ENCODE measurements around the gene IFI27L2. TPM values are rescaled to one million over a fixed set of nuclear protein-coding genes. Genes with fewer than 3 reads are reported as not detected.

IFI27L2 gene
- total RNA-seq, 1 donor from 2014 or later, result 81.0 TPM

- no peaks in the 10 kb centered on the region for H3K27me3 ChIP-seq (ENCODE audit: control insufficient read depth, insufficient read depth, low read length)
- TF ChIP-seq, protein P1, sequence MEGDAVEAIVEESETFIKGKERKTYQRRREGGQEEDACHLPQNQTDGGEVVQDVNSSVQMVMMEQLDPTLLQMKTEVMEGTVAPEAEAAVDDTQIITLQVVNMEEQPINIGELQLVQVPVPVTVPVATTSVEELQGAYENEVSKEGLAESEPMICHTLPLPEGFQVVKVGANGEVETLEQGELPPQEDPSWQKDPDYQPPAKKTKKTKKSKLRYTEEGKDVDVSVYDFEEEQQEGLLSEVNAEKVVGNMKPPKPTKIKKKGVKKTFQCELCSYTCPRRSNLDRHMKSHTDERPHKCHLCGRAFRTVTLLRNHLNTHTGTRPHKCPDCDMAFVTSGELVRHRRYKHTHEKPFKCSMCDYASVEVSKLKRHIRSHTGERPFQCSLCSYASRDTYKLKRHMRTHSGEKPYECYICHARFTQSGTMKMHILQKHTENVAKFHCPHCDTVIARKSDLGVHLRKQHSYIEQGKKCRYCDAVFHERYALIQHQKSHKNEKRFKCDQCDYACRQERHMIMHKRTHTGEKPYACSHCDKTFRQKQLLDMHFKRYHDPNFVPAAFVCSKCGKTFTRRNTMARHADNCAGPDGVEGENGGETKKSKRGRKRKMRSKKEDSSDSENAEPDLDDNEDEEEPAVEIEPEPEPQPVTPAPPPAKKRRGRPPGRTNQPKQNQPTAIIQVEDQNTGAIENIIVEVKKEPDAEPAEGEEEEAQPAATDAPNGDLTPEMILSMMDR (IDR thresholded peaks at IDR 0.05; ENCODE audit: insufficient read depth, low read length, poor library complexity, severe bottlenecking), result no peak
- H3K36me3 ChIP-seq (ENCODE audit: control insufficient read depth, insufficient read depth, low read length), result peaks cover 3% of the 10 kb centered on the region
- no peak for DNase-seq (ENCODE audit: low read depth)
- peak overlapping the region; percentile 88 for H3K4me3 ChIP-seq (ENCODE audit: low read depth, low read length)
Observed at GRCh38 chr14:94081386-94081820, 48.0 kb downstream of the IFI27L2 start.

GRCh38 chr14:94080621-94081385, 48.6 kb downstream of the IFI27L2 start, which contains the start of the genes DDX24 and IFI27L1:
Gene DDX24, minus strand, starts transcription at chr14:94081202. Its CDS starts 1,460 bp downstream, at chr14:94079742.
Gene IFI27L1, plus strand, starts transcription at chr14:94081310. Its CDS starts 15,628 bp downstream, at chr14:94096938.
- Histone ChIP-seq H3K4me3 (ENCODE audit: low read depth, low read length) (peak within 1 kb of the TSS; percentile 88), H3K27me3 (ENCODE audit: control insufficient read depth, insufficient read depth, low read length) (no peaks in the 10 kb centered on the region), H3K36me3 (ENCODE audit: control insufficient read depth, insufficient read depth, low read length) (peaks cover 3% of the 10 kb centered on the region)
- peak; percentile 71 for DNase-seq (ENCODE audit: low read depth)
- TF ChIP-seq, protein P1 (IDR thresholded peaks at IDR 0.05; ENCODE audit: insufficient read depth, low read length, poor library complexity, severe bottlenecking), result no peak

GRCh38 chr14:94079891-94080620, 49.3 kb downstream of the IFI27L2 start:
- DNase-seq (ENCODE audit: low read depth), result no peak
- TF ChIP-seq, protein P1 (IDR thresholded peaks at IDR 0.05; ENCODE audit: insufficient read depth, low read length, poor library complexity, severe bottlenecking), result no peak
- Histone ChIP-seq H3K27me3 (ENCODE audit: control insufficient read depth, insufficient read depth, low read length) (no peaks in the 10 kb centered on the region), H3K36me3 (ENCODE audit: control insufficient read depth, insufficient read depth, low read length) (peaks cover 3% of the 10 kb centered on the region), H3K4me3 (ENCODE audit: low read depth, low read length) (peak overlapping the region; percentile 88)

DNA sequence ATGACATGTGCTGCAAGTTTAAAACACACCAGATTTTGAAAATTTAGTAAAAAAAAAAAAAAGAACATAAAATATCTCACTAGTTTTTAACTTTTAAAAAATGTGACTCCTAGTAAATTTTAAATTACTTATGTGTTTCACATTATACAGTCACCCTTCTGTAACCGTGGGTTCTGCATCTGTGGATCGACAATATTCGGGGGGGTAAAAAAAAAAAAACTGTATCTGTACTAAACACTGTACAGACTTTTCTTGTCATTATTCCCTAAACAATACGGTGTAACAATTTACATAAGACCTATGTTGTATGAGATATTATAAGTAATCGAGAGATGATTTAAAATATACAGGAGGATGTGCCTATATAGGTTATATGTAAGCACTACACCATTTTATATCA, 51.6 kb downstream of the IFI27L2 start:
- Histone ChIP-seq H3K4me3 (ENCODE audit: low read depth, low read length) (no peak overlapping the region), H3K36me3 (ENCODE audit: control insufficient read depth, insufficient read depth, low read length) (peaks cover 3% of the 10 kb centered on the region), H3K27me3 (ENCODE audit: control insufficient read depth, insufficient read depth, low read length) (no peaks in the 10 kb centered on the region)
- no peak for DNase-seq (ENCODE audit: low read depth)
- TF ChIP-seq, protein P1 (IDR thresholded peaks at IDR 0.05; ENCODE audit: insufficient read depth, low read length, poor library complexity, severe bottlenecking), result no peak

Other genes with a start within 250 kb of the IFI27L2 start
- gene FAM181A, start 202.3 kb downstream of the IFI27L2 start, total RNA-seq, result not detected in 2 replicates
- 7.4 and 8.8 TPM in 2 replicates for gene ASB2, start 153.0 kb downstream of the IFI27L2 start, total RNA-seq
- gene CCDC197, start 132.3 kb downstream of the IFI27L2 start, total RNA-seq, result not detected in 2 replicates
- gene OTUB2, start 103.3 kb downstream of the IFI27L2 start, total RNA-seq, result 6.4 and 8.3 TPM in 2 replicates
- 97.3 and 98.2 TPM in 2 replicates for gene DDX24, start 48.4 kb downstream of the IFI27L2 start, total RNA-seq
- 21.5 and 24.7 TPM in 2 replicates for gene IFI27L1, start 48.3 kb downstream of the IFI27L2 start, total RNA-seq
- under 0.01 and 1.4 TPM in 2 replicates for gene IFI27, start 18.9 kb downstream of the IFI27L2 start, total RNA-seq
- 0.68 and 2.4 TPM in 2 replicates for gene PPP4R4, start 44.7 kb upstream of the IFI27L2 start, total RNA-seq
- gene SERPINA10, start 163.7 kb upstream of the IFI27L2 start, total RNA-seq, result not detected in 2 replicates
- gene SERPINA6, start 193.7 kb upstream of the IFI27L2 start, total RNA-seq, result 0.07 TPM in 1 of 2 replicates, not detected in the other
- gene SERPINA2, start 237.1 kb upstream of the IFI27L2 start, total RNA-seq, result not detected in 2 replicates